ENCODE results near the gene SCN4A.

DNA sequence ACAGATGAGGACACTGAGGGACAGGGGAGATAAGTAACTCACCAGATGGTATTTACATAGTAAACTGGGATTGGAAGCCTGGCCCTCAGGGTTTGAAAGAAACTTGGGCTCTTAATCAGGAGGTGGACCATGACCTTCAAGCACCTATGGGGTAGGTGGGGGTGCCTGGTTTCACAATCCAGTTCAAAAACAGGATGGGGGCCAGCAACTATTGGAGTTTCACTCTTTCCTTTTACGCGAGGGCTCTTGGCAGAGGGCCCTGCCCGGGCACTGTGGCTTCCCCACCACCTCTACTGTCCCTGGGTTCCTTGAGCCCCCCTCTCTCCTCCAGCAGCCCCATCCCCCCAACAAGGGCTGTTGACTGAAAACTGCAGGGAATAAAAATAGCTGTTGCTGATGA lies 14.1 kb upstream of the SCN4A start:
- no peak for TF ChIP-seq CTCF (IDR thresholded peaks at IDR 0.05; ENCODE audit: low read depth, low read length)
- TF ChIP-seq POLR2A (IDR thresholded peaks at IDR 0.05; ENCODE audit: extremely low read depth, insufficient read length) = no peak
- no peak for TF ChIP-seq MAX (IDR thresholded peaks at IDR 0.05; ENCODE audit: low read depth, low read length)
- no peak for TF ChIP-seq MYC (IDR thresholded peaks at IDR 0.05; ENCODE audit: low read depth, low read length)

Measured in NB4 (cell line).